IMR-90 (cell line): ENCODE results near the gene TRAF3IP1. TPM values are rescaled to one million over a fixed set of nuclear protein-coding genes. Genes with fewer than 3 reads are reported as not detected.
"Not testable (repeated sequence)": the region's sequence is repeated elsewhere in the genome, so short reads cannot be mapped to it uniquely, and the experiment has no call there.

Source experiments
- ATAC-seq: fragments of 200-7000 bp; cut with Tn5 transposase; 2 replicates; pipeline ENCODE4 v1.9.1; 2020; ENCODE audit warnings: low read depth, mild to moderate bottlenecking, moderate library complexity
- BruUV-seq: library from RNA; stranded (reverse); fragments of 400-500 nt; replicated peaks from 2 replicates; lab custom pipeline; 2021; lab: Mats Ljungman, UMichigan
- CTCF ChIA-PET: fragments of 300-600 bp; formaldehyde crosslinking; extraction: SDS; loops from one replicate; lab custom pipeline; 2021; ENCODE audit warnings: antibody characterized with exemption; lab: Yijun Ruan, JAX
- POLR2A ChIA-PET: fragments of 300-600 bp; sonication (Branson Sonifier 250); formaldehyde crosslinking; loops from one replicate; lab custom pipeline; 2022; ENCODE audit warnings: antibody characterized with exemption; ENCODE audit not compliant: unreplicated experiment; lab: Charles Lee
- DNase-seq: peaks from one replicate; pipeline ENCODE4 v3.0.0; 2013
- H2AFZ ChIP-seq: replicated peaks from 2 replicates; pipeline ENCODE3; 2013; ENCODE audit warnings: low read length, mild to moderate bottlenecking; ENCODE audit not compliant: poor library complexity
- H2AK5ac ChIP-seq: 2 replicates; pipeline ENCODE4 v1.6.1; 2013; ENCODE audit warnings: low read depth, low read length, inconsistent platforms
- H2AK9ac ChIP-seq: replicated peaks from 2 replicates; pipeline ENCODE3; 2013; ENCODE audit warnings: mild to moderate bottlenecking, low read depth, low read length, moderate library complexity; ENCODE audit not compliant: poor library complexity
- H2BK120ac ChIP-seq: 2 replicates; pipeline ENCODE4 v1.6.1; 2013; ENCODE audit warnings: low read depth, low read length, inconsistent platforms
- H2BK15ac ChIP-seq: 3 replicates; pipeline ENCODE4 v1.6.1; 2013; ENCODE audit warnings: low read depth, low read length, inconsistent platforms
- H2BK20ac ChIP-seq: 2 replicates; pipeline ENCODE4 v1.6.1; 2013; ENCODE audit warnings: low read depth, mild to moderate bottlenecking, inconsistent platforms, low read length, moderate library complexity
- H2BK5ac ChIP-seq: 2 replicates; pipeline ENCODE4 v1.6.1; 2013; ENCODE audit warnings: mild to moderate bottlenecking, low read depth, low read length, inconsistent platforms; ENCODE audit not compliant: poor library complexity, severe bottlenecking
- H3K14ac ChIP-seq: replicated peaks from 2 replicates; pipeline ENCODE4 v1.6.1; 2013; ENCODE audit warnings: low read depth, low read length, inconsistent platforms
- H3K18ac ChIP-seq: 2 replicates; pipeline ENCODE4 v1.6.1; 2013; ENCODE audit warnings: low read depth, low read length, control low read depth
- H3K23ac ChIP-seq: 2 replicates; pipeline ENCODE4 v1.6.1; 2013; ENCODE audit warnings: low read depth, low read length, inconsistent platforms
- H3K27ac ChIP-seq: 2 replicates; pipeline ENCODE4 v1.5.1; 2013; ENCODE audit warnings: mild to moderate bottlenecking, control low read depth, low read length; ENCODE audit not compliant: insufficient read depth
- H3K27me3 ChIP-seq: 2 replicates; pipeline ENCODE4 v1.6.1; 2013; ENCODE audit warnings: low read length; ENCODE audit not compliant: control insufficient read depth, insufficient read depth
- H3K36me3 ChIP-seq: 2 replicates; pipeline ENCODE4 v1.6.1; 2013; ENCODE audit warnings: low read length, mixed read lengths; ENCODE audit not compliant: control insufficient read depth, insufficient read depth
- H3K4ac ChIP-seq: 2 replicates; pipeline ENCODE4 v1.6.1; 2013; ENCODE audit warnings: low read depth, low read length, inconsistent platforms
- H3K4me1 ChIP-seq: 2 replicates; pipeline ENCODE4 v1.6.1; 2013; ENCODE audit warnings: low read length, mixed read lengths; ENCODE audit not compliant: control insufficient read depth, insufficient read depth
- H3K4me2 ChIP-seq: 2 replicates; pipeline ENCODE4 v1.6.1; 2013; ENCODE audit warnings: low read depth, mild to moderate bottlenecking, control low read depth, low read length, moderate library complexity
- H3K4me3 ChIP-seq: 2 replicates; pipeline ENCODE4 v1.5.1; 2013; ENCODE audit warnings: low read depth, mild to moderate bottlenecking, control low read depth, low read length, moderate library complexity; ENCODE audit not compliant: insufficient read depth
- H3K56ac ChIP-seq: 2 replicates; pipeline ENCODE4 v1.6.1; 2013; ENCODE audit warnings: low read length, inconsistent platforms; ENCODE audit not compliant: insufficient read depth; ENCODE audit errors: extremely low read depth
- H3K79me1 ChIP-seq, 2 experiments: 2 replicates each; pipeline ENCODE4 v1.6.1; 2013; ENCODE audit warnings: low read length in 2 of 2, inconsistent platforms in 1 of 2, low read depth in 1 of 2
- H3K9ac ChIP-seq: 2 replicates; pipeline ENCODE4 v1.6.1; 2013; ENCODE audit warnings: low read depth, low read length, control low read depth
- H3K9me1 ChIP-seq: 2 replicates; pipeline ENCODE4 v1.6.1; 2013; ENCODE audit warnings: low read length, inconsistent platforms; ENCODE audit not compliant: insufficient read depth
- H3K9me3 ChIP-seq: 2 replicates; pipeline ENCODE4 v1.6.1; 2013; ENCODE audit warnings: low read length; ENCODE audit not compliant: control insufficient read depth, insufficient read depth
- H4K20me1 ChIP-seq: 2 replicates; pipeline ENCODE4 v1.6.1; 2013; ENCODE audit warnings: low read length, inconsistent platforms; ENCODE audit not compliant: insufficient read depth
- H4K5ac ChIP-seq: 2 replicates; pipeline ENCODE4 v1.6.1; 2013; ENCODE audit warnings: mild to moderate bottlenecking, low read depth, low read length, control low read depth
- H4K8ac ChIP-seq, 2 experiments: 2 replicates each; pipeline ENCODE4 v1.6.1; 2013; ENCODE audit warnings: low read depth in 2 of 2, low read length in 2 of 2, control low read depth in 1 of 2, inconsistent platforms in 1 of 2
- H4K91ac ChIP-seq: 2 replicates; pipeline ENCODE4 v1.6.1; 2013; ENCODE audit warnings: low read depth, low read length, inconsistent platforms; ENCODE audit not compliant: insufficient read depth
- CEBPB ChIP-seq: IDR thresholded peaks from 2 replicates; pipeline ENCODE4 v1.6.1; 2012; ENCODE audit warnings: low read depth, low read length, improper control_type of control experiment
- NFE2L2 ChIP-seq: fragments of 150-350 bp; IDR thresholded peaks from 2 replicates; pipeline ENCODE4 v1.6.1; 2016; ENCODE audit warnings: low read depth, mild to moderate bottlenecking, low read length
- RCOR1 ChIP-seq: IDR thresholded peaks from 2 replicates; pipeline ENCODE4 v1.6.1; 2012; ENCODE audit warnings: mild to moderate bottlenecking, low read length, improper control_type of control experiment; ENCODE audit not compliant: insufficient replicate concordance
- USF2 ChIP-seq: fragments of 150-350 bp; IDR thresholded peaks from 2 replicates; pipeline ENCODE4 v1.6.1; 2017; ENCODE audit warnings: mild to moderate bottlenecking, antibody characterized with exemption, low read length, low read depth
- WGBS, 2 experiments: methylation state at CpG; one replicate each; pipeline versions ENCODE4 v1.1.5 to v1.1.7; 2013; ENCODE audit warnings: missing lambda C conversion rate in 2 of 2; ENCODE audit not compliant: insufficient read length in 1 of 2; ENCODE audit errors: extremely low coverage in 2 of 2; 5-methylcytosine and 5-hydroxymethylcytosine counted together
- dilution Hi-C: fragments of 300-500 bp; cut with HindIII; formaldehyde crosslinking; loops from one replicate; pipeline ENCODE4 v1.14.3; 2018; ENCODE audit warnings: low sequenced_read_pairs; ENCODE audit not compliant: unreplicated experiment
- in situ Hi-C: fragments of 300-500 bp; cut with MboI; formaldehyde crosslinking; loops from 3 replicates; pipeline ENCODE4 v1.14.3; 2019; ENCODE audit warnings: low sequenced_read_pairs, inconsistent platforms, mixed read lengths
- intact Hi-C: fragments of 100-400 bp; cut with micrococcal nuclease; formaldehyde crosslinking; loops from 2 replicates; pipeline ENCODE4 v1.10.0; 2022
- polyA plus RNA-seq, 3 experiments: library from polyadenylated mRNA; depleted of rRNA; stranded (reverse); fragments of >200 nt; gene quantifications; 2 replicates each; pipeline ENCODE4 v1.2.3, GENCODE V29; 2012; ENCODE audit warnings: low replicate concordance in 1 of 3
- total RNA-seq: library from RNA; depleted of rRNA; stranded (reverse); fragments of >200 nt; gene quantifications from 2 replicates; pipeline ENCODE4 v1.2.3, GENCODE V29; 2012

TRAF3IP1 gene
- total and polyA plus RNA-seq, 2 of the 4 experiments (the other 2 are of a cell fraction) = 5.9 to 8.3 TPM

GRCh38 chr2:238308177-238308576 lies 12.1 kb upstream of the TRAF3IP1 start:
- POLR2A ChIA-PET = no interaction called here
- dilution Hi-C loops = no loop called here
- CTCF ChIA-PET = no interaction called here

GRCh38 chr2:238310721-238311120 lies 9.6 kb upstream of the TRAF3IP1 start:
- H3K9me3 ChIP-seq, in situ Hi-C loops, H4K91ac ChIP-seq, H2AK9ac ChIP-seq, POLR2A ChIA-PET, BruUV-seq, H3K4me3 ChIP-seq, H4K8ac ChIP-seq, DNase-seq, H2BK15ac ChIP-seq, H3K4me2 ChIP-seq, H3K36me3 ChIP-seq, H2BK20ac ChIP-seq, H4K5ac ChIP-seq, H3K4ac ChIP-seq, H2BK120ac ChIP-seq, H3K23ac ChIP-seq, H3K56ac ChIP-seq, H3K9me1 ChIP-seq, H2BK5ac ChIP-seq, H3K14ac ChIP-seq, ATAC-seq, H3K9ac ChIP-seq, H2AFZ ChIP-seq, CTCF ChIA-PET, H4K20me1 ChIP-seq, H2AK5ac ChIP-seq, intact Hi-C loops, H3K27ac ChIP-seq, H3K79me1 ChIP-seq, H3K4me1 ChIP-seq, dilution Hi-C loops, H3K18ac ChIP-seq: not testable (repeated sequence)
- peaks cover 16% of the 10 kb centered on the region for H3K27me3 ChIP-seq
- 66% methylated on average over 3 of the region's 14 CpGs; no CpG with 5 or more reads in 1 of the 2 experiments for WGBS, 2 experiments

More at GRCh38 chr2:238308177-238308576, 12.1 kb upstream of the TRAF3IP1 start:
- Histone ChIP-seq H3K36me3 (no peaks in the 10 kb centered on the region), H3K4me3 (no peak overlapping the region), H3K27me3 (peaks cover 21% of the 10 kb centered on the region), H3K9me1 (no peaks in the 10 kb centered on the region), H4K8ac (no peak overlapping the region), H3K18ac (no peak overlapping the region), H4K20me1 (no peaks in the 10 kb centered on the region), H4K5ac (no peak overlapping the region), H3K79me1 (no peaks in the 10 kb centered on the region), H3K4me2 (no peak overlapping the region), H3K27ac (no peak overlapping the region), H2AK5ac (no peak overlapping the region), H3K9ac (no peak overlapping the region), H3K9me3 (no peaks in the 10 kb centered on the region), H3K4me1 (no peaks in the 10 kb centered on the region), H2BK15ac (no peak overlapping the region), H3K4ac (no peak overlapping the region), H3K14ac (no peak overlapping the region), H4K91ac (no peak overlapping the region), H3K56ac (no peak overlapping the region), H2AK9ac (no peak overlapping the region), H2AFZ (no peak overlapping the region), H2BK5ac (no peak overlapping the region), H3K23ac (no peak overlapping the region), H2BK120ac (no peak overlapping the region), H2BK20ac (no peak overlapping the region)
- intact Hi-C loops (no loop called here), in situ Hi-C loops (no loop called here)
- ATAC-seq = no peak
- DNase-seq = no peak
- 0% methylated on average over 1 of the region's 2 CpGs; no CpG with 5 or more reads in 1 of the 2 experiments for WGBS, 2 experiments
- TF ChIP-seq USF2 = no peak
- no peak for TF ChIP-seq CEBPB
- no peak for TF ChIP-seq NFE2L2
- no peak for TF ChIP-seq RCOR1
- no TSS peak for BruUV-seq
